NCI-H2196 treated with DMSO at 0.1 percent for 48 hours (cell line): ENCODE data around the gene RMC1.
"Not testable (repeated sequence)": the region's sequence is repeated elsewhere in the genome, so short reads cannot be mapped to it uniquely, and the experiment has no call there.

Experiments
- DNase-seq: peaks from one replicate; lab custom pipeline; 2025; ENCODE audit not compliant: unreplicated experiment; lab: John Stamatoyannopoulos, UW

Gene RMC1

GRCh38 chr18:23556145-23556780 lies 53.0 kb downstream of the RMC1 start:
- no peak for DNase-seq

GRCh38 chr18:23557511-23557910 lies 54.2 kb downstream of the RMC1 start:
- not testable (repeated sequence) for DNase-seq

- DNase-seq: no peak
Observed at GRCh38 chr18:23560186-23560585, 56.9 kb downstream of the RMC1 start.

- DNase-seq: no peak
Observed at GRCh38 chr18:23563377-23564043, 60.2 kb downstream of the RMC1 start.

GRCh38 chr18:23565916-23566547 lies 62.7 kb downstream of the RMC1 start:
- DNase-seq: no peak

GRCh38 chr18:23567671-23568070 lies 64.4 kb downstream of the RMC1 start:
- no peak for DNase-seq

- no peak for DNase-seq
Observed at GRCh38 chr18:23568281-23569138, 65.2 kb downstream of the RMC1 start.

GRCh38 chr18:23569299-23570063 lies 66.2 kb downstream of the RMC1 start:
- DNase-seq: no peak

- DNase-seq: no peak
Observed at GRCh38 chr18:23570912-23571504, 67.7 kb downstream of the RMC1 start.

- no peak for DNase-seq
Observed at GRCh38 chr18:23572012-23572411, 68.7 kb downstream of the RMC1 start.

- no peak for DNase-seq
Observed at GRCh38 chr18:23572570-23572969, 69.3 kb downstream of the RMC1 start.

GRCh38 chr18:23573020-23573419 lies 69.7 kb downstream of the RMC1 start:
- no peak for DNase-seq

GRCh38 chr18:23573626-23574431 lies 70.5 kb downstream of the RMC1 start:
- DNase-seq: no peak

GRCh38 chr18:23574611-23575308 lies 71.4 kb downstream of the RMC1 start:
- no peak for DNase-seq

GRCh38 chr18:23575309-23575651 lies 72.0 kb downstream of the RMC1 start:
- DNase-seq: no peak

- not testable (repeated sequence) for DNase-seq
Observed at GRCh38 chr18:23577521-23577920, 74.2 kb downstream of the RMC1 start.

- no peak for DNase-seq
Observed at GRCh38 chr18:23578067-23578701, 74.9 kb downstream of the RMC1 start.

- DNase-seq: no peak
Observed at GRCh38 chr18:23578891-23579653, 75.8 kb downstream of the RMC1 start.
